Measurements from ENCODE around the gene FGF14. TPM values are rescaled to one million over a fixed set of nuclear protein-coding genes. Genes with fewer than 3 reads are reported as not detected.

FGF14 gene
- total RNA-seq, 4 donors from 2014 or later: 0.04 to 1.4 (median 0.38) TPM

GRCh38 chr13:101919541-101920181, 482.2 kb downstream of the FGF14 start:
- no peak overlapping the region for H3K4me3 ChIP-seq (replicated peaks in 1 of 3)
- no peak for TF ChIP-seq POLR2A (IDR thresholded peaks at IDR 0.05)
- TF ChIP-seq, protein P1, sequence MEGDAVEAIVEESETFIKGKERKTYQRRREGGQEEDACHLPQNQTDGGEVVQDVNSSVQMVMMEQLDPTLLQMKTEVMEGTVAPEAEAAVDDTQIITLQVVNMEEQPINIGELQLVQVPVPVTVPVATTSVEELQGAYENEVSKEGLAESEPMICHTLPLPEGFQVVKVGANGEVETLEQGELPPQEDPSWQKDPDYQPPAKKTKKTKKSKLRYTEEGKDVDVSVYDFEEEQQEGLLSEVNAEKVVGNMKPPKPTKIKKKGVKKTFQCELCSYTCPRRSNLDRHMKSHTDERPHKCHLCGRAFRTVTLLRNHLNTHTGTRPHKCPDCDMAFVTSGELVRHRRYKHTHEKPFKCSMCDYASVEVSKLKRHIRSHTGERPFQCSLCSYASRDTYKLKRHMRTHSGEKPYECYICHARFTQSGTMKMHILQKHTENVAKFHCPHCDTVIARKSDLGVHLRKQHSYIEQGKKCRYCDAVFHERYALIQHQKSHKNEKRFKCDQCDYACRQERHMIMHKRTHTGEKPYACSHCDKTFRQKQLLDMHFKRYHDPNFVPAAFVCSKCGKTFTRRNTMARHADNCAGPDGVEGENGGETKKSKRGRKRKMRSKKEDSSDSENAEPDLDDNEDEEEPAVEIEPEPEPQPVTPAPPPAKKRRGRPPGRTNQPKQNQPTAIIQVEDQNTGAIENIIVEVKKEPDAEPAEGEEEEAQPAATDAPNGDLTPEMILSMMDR (IDR thresholded peaks at IDR 0.05): no peak

DNA sequence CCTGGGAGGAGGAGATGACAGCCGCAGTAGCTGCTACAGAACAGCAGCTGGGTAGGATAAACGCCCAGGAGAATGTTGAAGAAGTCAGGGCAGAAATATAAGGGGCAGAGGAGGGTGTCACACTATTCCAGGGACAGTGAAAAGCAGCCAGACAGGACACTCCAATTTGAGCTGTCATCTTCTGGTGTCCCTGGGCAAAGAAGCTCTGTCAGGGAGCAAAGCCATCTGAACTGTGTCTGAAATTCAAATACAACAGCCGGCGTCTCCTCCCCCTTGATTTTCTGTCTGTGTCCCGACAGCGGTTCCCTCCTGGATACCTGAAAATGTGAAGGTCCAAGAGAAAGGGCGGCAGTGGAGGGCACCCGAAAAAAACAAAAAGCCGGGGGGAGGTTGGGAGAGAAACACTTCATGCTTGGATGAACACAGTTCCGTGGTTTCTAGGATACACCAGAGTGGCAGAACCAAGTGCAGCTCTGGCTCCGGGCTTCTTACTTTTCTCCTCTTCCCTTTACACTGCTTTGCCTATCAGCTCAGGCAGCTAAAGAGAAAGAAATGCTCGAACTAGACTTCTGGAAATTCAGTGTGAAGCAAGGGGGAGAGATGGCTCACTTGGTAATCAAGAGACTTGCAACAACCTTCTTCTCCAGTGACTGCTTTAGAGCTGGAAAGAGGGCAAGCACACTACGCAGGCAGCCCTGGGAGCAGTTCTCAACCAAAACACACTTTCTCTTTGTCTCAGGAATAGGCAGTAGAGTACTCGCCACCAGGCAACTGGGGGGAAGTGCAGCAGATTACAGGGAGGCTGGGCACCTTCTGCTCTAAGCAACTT, 483.8 kb downstream of the FGF14 start:
- TF ChIP-seq, protein P1 (IDR thresholded peaks at IDR 0.05): no peak
- no peak for TF ChIP-seq POLR2A (IDR thresholded peaks at IDR 0.05)
- H3K27me3 ChIP-seq: peaks cover 10% of the 10 kb centered on the region
- no peak overlapping the region for H3K4me3 ChIP-seq (replicated peaks in 1 of 3)
- H3K36me3 ChIP-seq: no peaks in the 10 kb centered on the region
- DNase-seq: peak in 1 of 2 donors; percentile 3
- no peak overlapping the region for H3K27ac ChIP-seq
- 4 to 6% methylated on average over 14 of the region's 14 CpGs for WGBS, 2 donors
- intact Hi-C loops (cut with DNase I): no loop called here
- no peaks in the 10 kb centered on the region for H3K9me3 ChIP-seq
- peaks cover 9 to 28% of the 10 kb centered on the region in 2 donors for H3K4me1 ChIP-seq

More at GRCh38 chr13:101919541-101920181, 482.2 kb downstream of the FGF14 start:
- intact Hi-C loops (cut with DNase I): no loop called here
- Histone ChIP-seq H3K4me1 (peaks cover 9 to 28% of the 10 kb centered on the region in 2 donors), H3K27ac (no peak overlapping the region), H3K27me3 (peaks cover 10% of the 10 kb centered on the region), H3K9me3 (no peaks in the 10 kb centered on the region), H3K36me3 (no peaks in the 10 kb centered on the region)
- peak; percentile 6 to 28 for DNase-seq
- 3% methylated on average over 24 of the region's 24 CpGs for WGBS, 2 donors

GRCh38 chr13:101917475-101917810, 484.4 kb downstream of the FGF14 start:
- intact Hi-C loops (cut with DNase I): no loop called here
- Histone ChIP-seq H3K27ac (no peak overlapping the region), H3K4me3 (replicated peaks in 1 of 3) (no peak overlapping the region), H3K36me3 (no peaks in the 10 kb centered on the region), H3K27me3 (peaks cover 10% of the 10 kb centered on the region), H3K9me3 (no peaks in the 10 kb centered on the region), H3K4me1 (peaks cover 9 to 28% of the 10 kb centered on the region in 2 donors)
- TF ChIP-seq, protein P1 (IDR thresholded peaks at IDR 0.05): no peak
- TF ChIP-seq POLR2A (IDR thresholded peaks at IDR 0.05): no peak
- 1 to 2% methylated on average over 12 to 16 of the region's 16 CpGs for WGBS, 2 donors
- no peak for DNase-seq

- 0 to 2% methylated on average over 29 to 32 of the region's 73 CpGs for WGBS, 2 donors
- peak overlapping the region in 1 of 3 donors; percentile 6 for H3K4me3 ChIP-seq (replicated peaks in 1 of 3)
- H3K4me1 ChIP-seq: peaks cover 9 to 28% of the 10 kb centered on the region in 2 donors
- intact Hi-C loops (cut with DNase I): no loop called here
- no peak overlapping the region for H3K27ac ChIP-seq
- H3K27me3 ChIP-seq: peaks cover 10% of the 10 kb centered on the region
- no peak for DNase-seq
- TF ChIP-seq, protein P1 (IDR thresholded peaks at IDR 0.05): no peak
- no peak for TF ChIP-seq POLR2A (IDR thresholded peaks at IDR 0.05)
- H3K36me3 ChIP-seq: no peaks in the 10 kb centered on the region
- H3K9me3 ChIP-seq: no peaks in the 10 kb centered on the region
Observed at GRCh38 chr13:101916775-101917474, 484.9 kb downstream of the FGF14 start.
